NCI-H1092 (cell line): ENCODE data around the gene ARMH3.
"Not testable (repeated sequence)": the region's sequence is repeated elsewhere in the genome, so short reads cannot be mapped to it uniquely, and the experiment has no call there.

Source experiments
- DNase-seq: peaks from one replicate; lab custom pipeline; 2025; lab: John Stamatoyannopoulos, UW

Gene ARMH3

DNA sequence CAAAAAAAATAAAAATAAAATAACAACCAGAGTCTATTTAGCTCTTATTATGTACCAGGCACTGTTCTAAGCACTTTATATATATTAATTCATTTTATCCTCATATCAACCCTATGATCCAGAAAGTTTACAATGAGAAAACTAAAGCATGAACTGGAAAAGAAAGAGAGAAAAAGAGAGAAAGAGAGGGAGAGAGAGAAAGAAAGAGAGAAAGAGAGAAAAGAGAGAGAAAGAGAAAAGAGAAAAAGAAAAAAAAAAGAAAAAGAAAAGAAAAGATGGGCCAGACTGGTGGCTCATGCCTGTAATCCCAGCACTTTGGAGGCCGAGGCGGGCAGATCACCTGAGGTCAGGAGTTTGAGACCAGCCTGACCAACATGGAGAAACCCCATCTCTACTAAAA is 9.9 kb downstream of the ARMH3 start:
- no peak for DNase-seq

DNA sequence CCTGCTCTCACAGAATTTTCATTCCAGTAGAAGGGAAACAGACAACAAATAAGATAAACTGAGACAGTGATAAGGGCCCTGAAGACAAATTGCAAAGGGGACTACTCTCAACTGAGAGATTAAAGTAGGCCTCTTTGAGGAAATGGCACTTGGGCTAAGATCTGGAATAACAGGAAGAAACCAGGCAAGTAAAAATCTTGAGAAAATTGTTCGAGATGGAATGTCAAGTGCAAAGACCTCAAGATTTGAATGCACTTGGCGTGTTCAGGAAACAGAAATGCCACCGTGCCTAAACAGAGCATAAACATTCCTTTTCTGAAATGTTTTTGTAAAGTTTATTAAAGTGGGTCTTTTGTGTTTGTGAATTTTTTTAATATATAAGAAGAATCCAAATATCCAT is 10.7 kb downstream of the ARMH3 start:
- DNase-seq: no peak

DNA sequence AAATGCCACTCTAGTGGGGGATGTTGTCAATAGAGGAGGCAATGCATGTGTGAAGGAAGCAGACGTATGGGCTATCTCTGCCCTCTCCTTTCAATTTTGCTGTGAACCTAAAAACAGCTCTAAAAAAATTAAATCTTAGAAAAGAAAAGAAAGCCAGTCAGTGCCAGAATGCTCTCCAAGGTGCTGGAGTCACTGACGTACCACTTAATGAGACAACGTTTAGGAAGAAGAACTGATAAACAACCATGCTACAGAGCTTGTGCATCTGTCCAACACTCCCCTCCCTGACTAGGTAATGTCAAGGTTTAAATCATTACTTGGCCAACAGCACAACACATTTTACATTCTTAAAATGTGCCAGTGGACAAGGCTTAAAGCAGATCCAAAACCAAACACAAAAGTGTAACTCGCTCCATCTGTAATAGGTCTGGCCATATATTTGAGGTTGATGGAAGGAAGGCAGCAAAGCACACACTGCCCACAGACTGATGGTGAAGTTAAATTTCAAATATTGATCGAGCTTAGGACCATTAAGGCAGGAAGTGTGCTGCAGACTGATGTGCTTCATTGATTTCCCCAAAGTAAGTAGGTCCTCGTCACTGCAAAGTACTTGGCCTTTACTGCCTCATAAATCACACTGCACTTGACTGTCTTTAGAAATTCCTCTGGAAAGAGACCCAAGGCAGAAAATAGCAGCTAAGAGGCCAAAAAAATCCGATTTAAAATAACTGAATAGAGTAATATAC is 15.5 kb downstream of the ARMH3 start:
- DNase-seq: no peak

DNA sequence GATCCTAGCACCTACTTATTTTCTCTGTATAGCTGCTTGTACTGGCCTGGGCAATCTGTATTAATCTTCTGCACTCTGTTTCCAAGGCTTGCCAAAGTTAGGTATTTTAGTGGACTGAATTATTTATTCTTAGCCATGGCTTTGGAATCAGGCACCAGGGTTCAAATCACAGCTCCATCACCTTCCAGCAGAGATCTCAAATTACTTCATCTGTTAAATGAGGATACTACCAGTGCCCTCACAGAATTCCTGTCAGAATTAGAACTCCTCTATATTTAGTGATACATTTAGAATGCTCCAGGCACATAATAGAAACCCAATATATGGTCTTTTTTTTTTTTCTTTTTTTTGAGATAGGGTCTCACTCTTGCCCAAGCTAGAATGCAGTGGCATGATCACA is 17.6 kb downstream of the ARMH3 start:
- no peak for DNase-seq

DNA sequence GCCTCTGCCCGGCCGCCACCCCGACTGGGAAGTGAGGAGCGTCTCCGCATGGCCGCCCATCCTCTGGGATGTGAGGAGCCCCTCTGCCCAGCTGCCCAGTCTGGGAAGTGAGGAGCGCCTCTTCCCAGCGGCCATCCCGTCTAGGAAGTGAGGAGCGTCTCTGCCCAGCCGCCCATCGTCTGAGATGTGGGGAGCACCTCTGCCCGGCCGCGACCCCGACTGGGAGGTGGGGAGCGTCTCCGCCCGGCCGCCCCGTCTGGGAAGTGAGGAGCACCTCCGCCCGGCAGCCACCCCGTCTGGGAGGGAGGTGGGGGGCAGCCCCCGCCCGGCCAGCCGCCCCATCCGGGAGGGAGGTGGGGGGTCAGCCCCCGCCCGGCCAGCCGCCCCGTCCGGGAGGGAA is 20.2 kb downstream of the ARMH3 start:
- not testable (repeated sequence) for DNase-seq

DNA sequence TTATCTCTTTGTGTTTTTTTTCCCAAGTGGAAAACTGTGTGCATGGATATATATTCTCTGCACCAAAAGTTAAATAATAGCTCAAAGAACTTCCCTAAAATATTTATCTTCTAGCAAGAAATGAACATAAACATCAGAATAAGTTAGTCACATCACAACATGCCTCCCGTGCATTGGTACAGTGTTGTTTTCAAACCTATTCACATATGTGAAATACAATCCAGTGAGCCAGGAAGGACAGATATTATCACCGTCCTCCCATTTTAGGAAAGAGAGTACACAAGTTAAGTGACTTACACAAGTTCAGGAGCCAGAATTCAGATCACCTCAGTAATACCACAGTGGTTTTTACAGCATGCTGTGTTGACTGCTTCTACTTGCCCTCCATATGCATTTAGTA is 22.2 kb downstream of the ARMH3 start:
- no peak for DNase-seq

DNA sequence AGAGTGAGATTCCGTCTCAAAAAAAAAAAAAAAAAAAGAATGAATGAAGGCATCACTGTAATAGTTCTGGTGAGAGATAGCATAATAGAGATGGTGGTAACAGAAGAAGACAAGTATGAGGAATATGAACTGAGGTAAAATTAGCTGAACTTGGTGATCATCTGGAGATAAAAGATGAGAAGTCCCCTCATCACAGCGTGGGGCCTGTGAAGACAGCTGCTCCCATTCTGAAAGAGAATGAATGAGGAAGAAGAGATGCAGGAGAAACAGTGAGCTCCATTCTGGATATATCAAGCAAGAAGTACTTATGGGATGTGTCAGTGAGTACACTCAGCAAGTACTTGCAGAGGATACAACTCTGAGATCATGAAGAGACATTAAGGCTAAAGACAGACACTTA is 28.7 kb downstream of the ARMH3 start:
- no peak for DNase-seq

DNA sequence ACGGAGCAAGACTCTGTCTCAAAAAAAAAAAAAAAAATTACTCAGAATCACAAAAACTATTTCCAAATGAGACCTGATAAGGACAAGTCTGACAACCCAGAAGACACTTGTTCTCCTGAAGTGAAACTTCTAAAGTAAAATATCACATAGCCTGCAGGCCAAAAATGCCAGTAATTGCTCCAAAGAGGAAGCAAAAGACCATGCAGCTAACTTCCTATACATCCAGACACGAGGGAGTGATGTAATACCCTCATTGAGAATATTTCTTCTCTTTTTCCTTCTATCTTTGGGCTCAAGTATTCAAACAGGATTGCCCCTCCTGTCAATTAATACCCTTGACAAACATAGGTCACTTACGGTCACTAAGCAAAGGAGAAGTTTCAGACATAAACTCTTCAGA is 31.2 kb downstream of the ARMH3 start:
- no peak for DNase-seq

DNA sequence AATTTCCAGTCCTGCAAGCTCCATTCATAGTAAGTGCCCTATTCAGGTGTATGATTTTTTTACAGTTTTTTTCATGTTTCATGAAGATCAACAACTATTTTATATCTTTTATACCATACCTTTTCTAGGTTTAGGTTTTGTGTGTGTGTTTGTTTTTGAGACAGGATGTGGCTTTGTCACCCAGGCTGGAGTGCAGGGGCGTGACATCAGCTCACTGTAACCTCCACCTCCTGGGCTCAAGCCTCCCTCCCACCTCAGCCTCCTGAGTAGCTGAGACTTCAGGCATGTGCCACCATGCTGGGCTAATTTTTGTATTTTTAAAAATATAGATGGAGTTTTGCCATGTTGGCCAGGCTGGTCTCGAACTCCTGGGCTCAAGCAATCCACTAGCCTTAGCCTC is 35.0 kb downstream of the ARMH3 start:
- no peak for DNase-seq

DNA sequence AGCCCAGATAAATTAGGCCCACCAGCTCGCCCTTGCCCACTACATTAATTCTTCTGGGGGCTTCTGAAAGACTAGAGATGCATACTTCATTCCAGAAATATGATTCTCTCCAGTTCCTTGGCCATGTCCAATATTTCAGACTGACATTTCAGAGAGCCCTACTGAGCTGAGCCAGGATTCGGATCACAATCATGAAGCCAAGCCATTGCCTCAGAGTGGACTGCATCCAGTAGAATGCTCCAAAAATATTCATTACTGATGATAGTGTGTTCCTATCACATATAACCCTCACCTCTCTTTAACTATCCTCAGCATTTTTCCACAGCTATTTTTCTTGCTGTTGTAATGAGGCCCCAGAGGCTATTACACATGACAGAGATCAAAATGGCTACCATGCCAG is 38.7 kb downstream of the ARMH3 start:
- DNase-seq: no peak

DNA sequence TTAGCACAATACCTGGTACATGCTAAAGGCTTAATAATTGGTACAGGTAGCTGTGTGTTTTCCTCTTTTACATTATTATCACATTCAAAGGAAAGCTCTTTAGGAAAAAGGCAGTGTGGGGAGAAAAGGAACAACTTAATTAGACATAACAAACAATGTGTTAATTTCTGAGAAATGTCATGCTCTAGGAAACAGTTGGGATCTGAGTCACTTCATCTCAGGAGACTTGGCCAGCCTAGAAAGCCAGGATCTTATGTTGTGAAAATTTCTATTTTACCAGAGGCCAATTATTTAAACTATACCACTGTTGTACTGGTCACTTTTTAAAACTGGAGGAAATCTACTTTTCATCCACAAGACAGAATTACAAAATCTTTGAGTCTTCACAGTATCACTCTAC is 39.6 kb downstream of the ARMH3 start:
- DNase-seq: no peak

DNA sequence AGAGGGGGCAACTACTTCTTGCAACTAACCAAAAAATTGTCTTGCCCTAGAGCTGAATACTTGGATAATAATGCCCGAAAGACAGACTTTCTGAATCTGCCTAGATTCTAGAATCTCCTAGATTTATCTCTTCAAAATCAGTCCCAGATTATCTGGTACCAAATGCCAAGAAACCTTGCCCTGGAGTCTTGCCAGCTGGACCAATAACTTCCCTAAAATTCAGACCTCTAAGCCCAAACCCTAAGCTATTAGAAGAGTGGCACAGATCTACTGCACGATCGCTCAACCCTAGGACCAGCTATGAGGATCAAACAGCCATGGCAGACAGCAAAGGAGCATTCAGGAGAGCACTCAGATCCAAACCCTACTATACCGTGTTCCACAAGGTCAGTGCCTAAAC is 45.0 kb downstream of the ARMH3 start:
- no peak for DNase-seq

DNA sequence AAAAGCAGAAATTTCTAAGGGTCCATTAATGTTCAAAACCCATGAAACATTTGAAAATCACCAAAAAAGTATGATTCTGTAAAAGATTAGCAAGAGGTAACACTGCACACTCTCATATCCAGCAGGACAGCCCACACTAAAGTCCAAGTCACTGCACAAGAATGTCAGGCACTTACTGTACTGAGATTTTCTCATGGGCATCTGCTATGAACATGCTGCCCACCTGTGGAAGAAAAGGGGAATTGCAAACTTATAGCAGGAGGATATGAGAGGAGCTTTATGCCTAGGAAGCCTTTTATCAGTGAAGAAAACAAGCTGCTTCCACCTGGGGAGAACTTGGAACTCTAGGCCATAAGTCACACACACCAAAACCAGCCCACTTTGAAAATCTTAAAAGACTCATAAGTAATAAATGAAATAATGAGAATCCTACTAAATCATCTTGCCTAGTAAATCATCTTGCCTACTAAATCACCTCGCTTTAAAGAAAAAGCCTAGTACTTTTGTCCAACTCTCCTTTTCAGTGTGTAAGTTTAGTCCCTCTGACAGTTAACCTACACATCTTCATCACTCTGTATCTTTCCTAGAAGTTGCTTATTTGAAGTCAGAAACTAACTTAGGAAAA is 46.1 kb downstream of the ARMH3 start:
- peak; percentile 28 for DNase-seq

DNA sequence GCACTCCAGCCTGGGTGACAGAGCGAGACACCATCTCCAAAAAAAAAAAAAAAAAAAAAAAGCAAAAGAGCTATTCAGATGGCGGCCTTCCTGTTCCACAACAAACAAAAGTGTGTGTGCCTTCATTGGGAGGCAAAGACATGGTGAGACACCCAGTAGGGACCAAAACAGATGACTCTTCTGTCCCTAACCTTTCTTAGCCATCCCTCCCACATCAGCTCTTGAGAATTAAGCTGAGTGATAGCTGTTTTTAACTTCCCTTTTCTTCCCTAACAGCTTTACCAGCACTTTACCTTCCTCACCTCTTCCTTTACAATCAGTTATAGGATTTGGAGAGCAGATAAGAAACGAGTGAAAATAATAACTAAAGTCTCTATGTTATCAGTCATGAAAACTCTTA is 48.2 kb downstream of the ARMH3 start:
- no peak for DNase-seq

DNA sequence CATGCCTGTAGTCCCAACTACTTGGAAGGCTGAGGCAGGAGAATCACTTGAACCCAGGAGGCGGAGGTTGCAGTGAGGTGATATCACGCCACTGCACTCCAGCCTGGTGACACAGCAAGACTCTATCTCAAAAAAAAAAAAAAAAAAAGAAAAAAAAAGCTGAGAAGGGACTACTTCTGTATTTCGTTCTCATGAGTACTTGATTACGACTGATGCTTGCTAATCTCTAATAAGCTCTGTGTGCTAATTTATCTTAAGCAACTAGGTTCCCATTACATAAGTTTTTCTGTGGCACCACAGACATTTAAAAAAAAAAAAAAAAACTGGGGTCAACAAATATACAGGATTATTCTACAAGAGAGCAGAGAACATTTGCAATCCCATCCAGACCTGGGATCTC is 48.9 kb downstream of the ARMH3 start:
- DNase-seq: not testable (repeated sequence)

DNA sequence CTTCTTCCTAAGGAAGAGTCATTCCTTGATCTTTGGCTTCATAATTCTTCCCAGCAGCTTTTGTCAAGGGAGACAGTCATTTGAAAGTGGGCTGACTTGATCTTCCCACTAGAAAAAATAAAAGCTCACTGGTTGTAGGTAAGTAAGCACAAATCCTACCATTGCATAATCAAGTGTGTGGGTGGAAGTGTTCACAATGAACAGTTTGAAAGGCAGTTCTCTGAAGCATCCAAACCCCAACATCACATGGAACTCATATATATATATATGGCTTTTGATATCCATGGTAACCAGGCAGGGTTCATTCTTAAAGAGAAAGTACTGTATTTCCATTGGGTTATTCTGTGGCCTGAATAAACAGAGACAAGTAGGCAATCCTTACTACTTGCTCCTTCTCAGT is 51.6 kb downstream of the ARMH3 start:
- DNase-seq: no peak

DNA sequence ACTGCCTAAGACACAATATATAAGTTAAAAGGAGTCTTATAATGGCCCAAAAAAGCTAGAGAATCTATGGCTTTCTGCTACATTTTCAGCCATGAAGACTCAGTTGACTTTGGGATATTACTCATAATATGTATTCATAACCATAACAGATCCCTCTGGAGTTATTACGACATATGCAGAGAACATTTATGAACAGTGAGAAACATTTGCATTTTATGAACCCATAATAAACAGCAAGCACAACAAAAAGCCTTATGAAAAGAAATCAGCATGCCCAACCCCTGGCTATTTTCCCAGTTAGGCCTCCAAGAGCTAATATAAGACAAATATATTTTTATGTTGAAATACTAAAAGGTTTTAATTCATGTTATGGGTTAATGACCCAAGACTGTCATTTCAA is 52.4 kb downstream of the ARMH3 start:
- DNase-seq: no peak

DNA sequence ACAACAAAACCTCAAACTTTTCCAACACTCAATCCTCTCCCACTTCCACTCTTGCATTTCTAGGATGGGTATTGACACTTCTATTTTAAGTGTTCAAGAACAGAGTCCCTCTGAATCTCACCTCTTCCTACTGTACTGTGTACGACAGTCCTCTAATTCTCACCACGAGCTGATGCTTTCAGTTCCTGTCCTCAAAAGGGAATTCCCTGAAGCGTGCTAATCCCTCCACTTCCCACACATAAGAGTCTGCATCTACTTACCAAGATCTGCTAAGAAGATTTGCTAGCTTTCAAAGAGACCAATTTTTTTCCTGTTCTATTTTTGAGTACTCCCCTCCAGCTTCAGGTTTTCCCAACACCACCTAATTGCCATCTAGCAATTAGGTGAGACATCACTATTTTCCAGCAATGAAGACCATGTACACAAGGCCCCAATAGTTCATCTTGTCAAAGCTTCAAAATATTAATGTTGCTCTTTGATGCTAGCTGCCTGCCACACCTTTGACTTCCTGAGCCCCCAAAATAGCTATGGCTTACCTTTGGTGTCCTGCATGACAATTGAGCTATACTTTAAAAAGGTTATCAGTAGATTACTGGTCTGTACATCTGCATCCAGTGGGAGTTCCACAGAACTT is 54.4 kb downstream of the ARMH3 start:
- DNase-seq: no peak

DNA sequence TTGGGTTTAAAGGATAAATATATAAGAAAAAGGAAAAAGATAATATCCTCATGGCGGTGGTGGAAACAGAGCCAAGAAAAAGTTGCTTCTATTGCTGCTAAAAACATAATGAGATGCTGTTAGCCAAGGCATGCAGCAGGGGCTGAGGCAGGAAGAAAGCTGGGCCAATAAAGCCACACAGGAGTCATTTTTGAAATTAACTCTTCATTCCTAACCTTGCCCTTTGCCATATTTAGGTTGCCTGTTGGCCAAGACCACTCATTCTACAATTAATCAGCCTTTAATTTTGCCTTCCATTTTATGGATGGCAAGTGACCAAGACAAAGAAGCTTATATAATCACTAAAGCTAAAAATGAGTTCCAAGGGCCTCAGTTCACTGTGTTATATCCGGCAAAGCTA is 58.2 kb downstream of the ARMH3 start:
- DNase-seq: no peak

DNA sequence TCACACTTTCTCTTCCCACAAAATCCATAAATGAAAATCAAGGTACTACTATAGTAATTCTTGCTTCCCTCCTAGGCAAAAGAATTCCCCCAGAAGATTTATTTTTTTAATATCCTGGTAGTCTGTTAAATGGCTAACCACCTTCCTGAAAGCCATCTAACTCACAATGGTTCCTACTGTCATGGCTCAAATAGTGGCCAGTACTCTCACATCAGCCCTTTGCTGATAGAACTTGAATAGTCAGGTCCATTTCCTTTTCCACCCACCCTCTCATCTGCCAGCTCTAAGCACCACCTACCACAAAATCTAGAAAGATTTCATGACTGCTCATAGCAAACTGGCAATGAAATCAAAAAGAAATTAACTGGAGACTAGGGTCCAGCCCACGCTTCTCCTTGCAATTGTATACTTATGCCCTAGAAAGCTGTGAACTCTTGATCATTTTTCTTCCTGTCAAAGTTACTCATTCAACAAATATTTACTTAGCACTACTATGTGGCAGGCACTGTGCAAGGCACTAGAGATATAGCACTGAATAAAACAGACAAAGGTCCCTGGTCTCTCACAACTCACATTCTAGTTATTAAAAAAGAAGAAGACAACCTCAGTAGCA is 60.4 kb downstream of the ARMH3 start:
- DNase-seq: no peak

DNA sequence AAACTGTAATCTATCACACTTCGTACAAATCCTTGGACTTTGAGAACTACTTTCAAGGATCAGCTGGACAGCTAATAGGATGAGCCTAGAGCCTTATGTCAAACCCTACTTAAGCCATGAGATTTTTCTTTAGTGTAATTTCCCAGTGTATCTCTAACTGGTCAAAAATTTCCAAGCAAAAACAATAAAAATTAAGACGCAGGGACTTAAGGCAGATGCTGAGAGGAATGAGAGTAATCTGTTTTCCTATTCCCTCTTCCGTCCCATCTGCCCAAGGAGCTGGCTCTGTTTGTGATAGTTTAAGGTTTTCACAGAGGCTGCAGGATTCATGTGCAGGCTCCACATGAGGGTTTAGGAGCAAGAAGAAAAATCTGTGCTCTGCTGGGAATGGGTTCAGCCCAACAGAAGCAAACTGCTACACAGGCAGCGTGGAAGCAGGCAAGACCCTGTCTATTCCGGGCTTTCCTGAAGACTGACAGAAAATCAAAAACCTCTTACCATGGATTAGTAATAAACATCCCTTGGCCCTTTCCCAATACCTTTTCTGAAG is 62.2 kb downstream of the ARMH3 start:
- DNase-seq: no peak

DNA sequence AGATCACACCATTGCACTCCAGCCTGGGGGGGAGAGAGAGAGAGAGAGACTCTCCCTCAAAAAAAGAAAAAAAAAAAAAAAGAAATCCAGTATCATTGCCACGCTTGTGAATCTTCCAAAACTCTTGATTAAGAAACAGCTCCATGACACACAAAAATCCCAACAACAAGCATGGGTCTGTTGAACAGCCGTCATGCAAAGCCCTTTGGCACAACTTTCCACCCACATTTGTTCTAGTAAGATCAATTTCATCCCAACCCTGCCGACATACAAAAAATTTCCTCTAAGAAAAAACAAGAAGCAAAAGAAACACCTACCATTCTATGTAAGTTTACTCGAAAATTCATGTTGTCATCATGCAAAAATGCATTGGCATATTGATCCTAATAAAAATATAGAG is 62.8 kb downstream of the ARMH3 start:
- DNase-seq: no peak

DNA sequence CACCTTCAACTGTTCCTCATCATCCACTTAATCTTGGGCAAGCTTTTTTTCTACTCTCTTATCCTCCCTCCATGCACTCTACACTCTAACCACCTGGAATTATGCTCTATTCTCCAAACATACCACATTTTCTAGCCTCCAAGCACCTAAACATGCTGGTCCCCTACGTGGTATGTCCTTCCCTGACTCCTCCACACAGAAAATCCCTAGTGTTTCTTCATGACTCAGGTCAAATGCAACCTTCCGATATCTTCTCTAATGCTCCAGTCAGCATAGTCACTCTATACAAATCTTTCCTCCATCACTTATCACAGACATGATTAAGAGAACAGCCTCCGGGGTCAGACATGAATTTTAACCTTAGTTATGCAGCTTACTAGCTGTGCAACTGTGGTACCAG is 68.8 kb downstream of the ARMH3 start:
- DNase-seq: no peak
